Measurements from ENCODE around the gene ROR1.
A peak's percentile ranks its signal among the peaks of the same experiment; 100 is the strongest.

ROR1 gene

GRCh38 chr1:63773815-63774616 is at the start of gene ROR1:
TSS of gene ROR1 (plus strand) at chr1:63774017.
- Histone ChIP-seq H3K27me3 (replicated peaks; ENCODE audit: control insufficient read depth, insufficient read depth, low read length) (no peaks in the 10 kb centered on the region; the same call in 1 of the 2 replicates), H3K4me3 (replicated peaks; ENCODE audit: low read depth, low read length) (no peak within 1 kb of the TSS), H3K36me3 (ENCODE audit: control insufficient read depth, insufficient read depth, low read length) (no peaks in the 10 kb centered on the region)
- peak; percentile 37 for DNase-seq (ENCODE audit: extremely low read depth, insufficient read length)
- TF ChIP-seq CTCF (IDR thresholded peaks at IDR 0.05; ENCODE audit: insufficient read depth, low read length, poor library complexity, severe bottlenecking): peak; percentile 34

GRCh38 chr1:63724375-63724899 is 49.4 kb upstream of the ROR1 start:
- H3K36me3 ChIP-seq (ENCODE audit: control insufficient read depth, insufficient read depth, low read length): no peaks in the 10 kb centered on the region
- 0 out of 2 replicates have a peak, but pooled peaks cover 2% of the 10 kb centered on the region for H3K27me3 ChIP-seq (replicated peaks; ENCODE audit: control insufficient read depth, insufficient read depth, low read length)
- TF ChIP-seq CTCF (IDR thresholded peaks at IDR 0.05; ENCODE audit: insufficient read depth, low read length, poor library complexity, severe bottlenecking): no peak
- no peak overlapping the region for H3K4me3 ChIP-seq (replicated peaks; ENCODE audit: low read depth, low read length)
- DNase-seq (ENCODE audit: extremely low read depth, insufficient read length): no peak

- Histone ChIP-seq H3K4me3 (replicated peaks; ENCODE audit: low read depth, low read length) (no peak overlapping the region), H3K27me3 (replicated peaks; ENCODE audit: control insufficient read depth, insufficient read depth, low read length) (peaks cover 2% of the 10 kb centered on the region; the same call in 1 of the 2 replicates), H3K36me3 (ENCODE audit: control insufficient read depth, insufficient read depth, low read length) (no peaks in the 10 kb centered on the region)
- TF ChIP-seq CTCF (IDR thresholded peaks at IDR 0.05; ENCODE audit: insufficient read depth, low read length, poor library complexity, severe bottlenecking): no peak
- DNase-seq (ENCODE audit: extremely low read depth, insufficient read length): no peak
Observed at GRCh38 chr1:63728611-63729226, 45.1 kb upstream of the ROR1 start.

GRCh38 chr1:63729227-63729620 is 44.6 kb upstream of the ROR1 start:
- Histone ChIP-seq H3K4me3 (replicated peaks; ENCODE audit: low read depth, low read length) (no peak overlapping the region), H3K27me3 (replicated peaks; ENCODE audit: control insufficient read depth, insufficient read depth, low read length) (peaks cover 2% of the 10 kb centered on the region; the same call in 1 of the 2 replicates), H3K36me3 (ENCODE audit: control insufficient read depth, insufficient read depth, low read length) (no peaks in the 10 kb centered on the region)
- no peak for DNase-seq (ENCODE audit: extremely low read depth, insufficient read length)
- no peak for TF ChIP-seq CTCF (IDR thresholded peaks at IDR 0.05; ENCODE audit: insufficient read depth, low read length, poor library complexity, severe bottlenecking)

GRCh38 chr1:63730211-63730610 is 43.6 kb upstream of the ROR1 start:
- Histone ChIP-seq H3K27me3 (replicated peaks; ENCODE audit: control insufficient read depth, insufficient read depth, low read length) (peaks cover 2% of the 10 kb centered on the region; the same call in 1 of the 2 replicates), H3K4me3 (replicated peaks; ENCODE audit: low read depth, low read length) (no peak overlapping the region), H3K36me3 (ENCODE audit: control insufficient read depth, insufficient read depth, low read length) (no peaks in the 10 kb centered on the region)
- no peak for DNase-seq (ENCODE audit: extremely low read depth, insufficient read length)
- TF ChIP-seq CTCF (IDR thresholded peaks at IDR 0.05; ENCODE audit: insufficient read depth, low read length, poor library complexity, severe bottlenecking): no peak

All from GM06990 (cell line).